Measurements from ENCODE around the gene SYT1. TPM values are rescaled to one million over a fixed set of nuclear protein-coding genes. Genes with fewer than 3 reads are reported as not detected.

The SYT1 gene
- total RNA-seq, 1 donor from 2014 or later, result 0.37 TPM

- Mint-ChIP-seq H3K27me3 (ENCODE audit: low read depth) (peaks cover 6% of the 10 kb centered on the region), H3K4me1 (ENCODE audit: low read depth) (no peaks in the 10 kb centered on the region), H3K36me3 (ENCODE audit: low read depth) (no peaks in the 10 kb centered on the region), H3K9me3 (ENCODE audit: low read depth) (no peaks in the 10 kb centered on the region), H3K4me3 (ENCODE audit: unreplicated experiment) (no peak overlapping the region), H3K27ac (ENCODE audit: unreplicated experiment) (no peak overlapping the region)
- TF ChIP-seq, protein P1, sequence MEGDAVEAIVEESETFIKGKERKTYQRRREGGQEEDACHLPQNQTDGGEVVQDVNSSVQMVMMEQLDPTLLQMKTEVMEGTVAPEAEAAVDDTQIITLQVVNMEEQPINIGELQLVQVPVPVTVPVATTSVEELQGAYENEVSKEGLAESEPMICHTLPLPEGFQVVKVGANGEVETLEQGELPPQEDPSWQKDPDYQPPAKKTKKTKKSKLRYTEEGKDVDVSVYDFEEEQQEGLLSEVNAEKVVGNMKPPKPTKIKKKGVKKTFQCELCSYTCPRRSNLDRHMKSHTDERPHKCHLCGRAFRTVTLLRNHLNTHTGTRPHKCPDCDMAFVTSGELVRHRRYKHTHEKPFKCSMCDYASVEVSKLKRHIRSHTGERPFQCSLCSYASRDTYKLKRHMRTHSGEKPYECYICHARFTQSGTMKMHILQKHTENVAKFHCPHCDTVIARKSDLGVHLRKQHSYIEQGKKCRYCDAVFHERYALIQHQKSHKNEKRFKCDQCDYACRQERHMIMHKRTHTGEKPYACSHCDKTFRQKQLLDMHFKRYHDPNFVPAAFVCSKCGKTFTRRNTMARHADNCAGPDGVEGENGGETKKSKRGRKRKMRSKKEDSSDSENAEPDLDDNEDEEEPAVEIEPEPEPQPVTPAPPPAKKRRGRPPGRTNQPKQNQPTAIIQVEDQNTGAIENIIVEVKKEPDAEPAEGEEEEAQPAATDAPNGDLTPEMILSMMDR (IDR thresholded peaks at IDR 0.05), result no peak
- DNase-seq (ENCODE audit: low spot score), result no peak
These were observed 432.3 kb downstream of the SYT1 start for GRCh38 chr12:79296871-79297270.

DNA sequence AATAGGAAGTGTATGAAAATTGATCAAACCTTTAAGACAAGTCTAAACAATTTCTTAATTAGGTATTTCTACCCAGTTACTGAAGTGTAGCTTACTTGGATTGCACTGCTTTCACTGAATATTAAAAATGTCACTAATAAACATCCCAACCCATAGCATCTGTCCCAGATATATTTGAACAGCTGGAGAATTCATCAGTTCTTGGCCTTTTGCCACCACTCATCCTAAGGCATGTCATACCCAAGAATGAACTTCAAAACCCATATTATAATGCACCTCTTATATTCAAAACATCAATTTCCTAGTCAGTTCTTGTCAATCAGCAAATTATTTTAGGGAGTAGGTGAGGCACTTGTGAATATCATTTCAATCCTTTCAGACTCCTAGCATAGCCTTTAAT, 433.9 kb downstream of the SYT1 start:
- Mint-ChIP-seq H3K36me3 (ENCODE audit: low read depth) (no peaks in the 10 kb centered on the region), H3K9me3 (ENCODE audit: low read depth) (no peaks in the 10 kb centered on the region), H3K27ac (ENCODE audit: unreplicated experiment) (no peak overlapping the region), H3K4me3 (ENCODE audit: unreplicated experiment) (no peak overlapping the region), H3K4me1 (ENCODE audit: low read depth) (no peaks in the 10 kb centered on the region), H3K27me3 (ENCODE audit: low read depth) (peaks cover 6% of the 10 kb centered on the region)
- DNase-seq (ENCODE audit: low spot score), result no peak
- TF ChIP-seq, protein P1 (IDR thresholded peaks at IDR 0.05), result no peak

- DNase-seq (ENCODE audit: low spot score), result no peak
- no peaks in the 10 kb centered on the region for H3K4me1 Mint-ChIP-seq (ENCODE audit: low read depth)
- H3K27ac Mint-ChIP-seq (ENCODE audit: unreplicated experiment), result no peak overlapping the region
- no peaks in the 10 kb centered on the region for H3K9me3 Mint-ChIP-seq (ENCODE audit: low read depth)
- H3K4me3 Mint-ChIP-seq (ENCODE audit: unreplicated experiment), result no peak overlapping the region
- no peaks in the 10 kb centered on the region for H3K36me3 Mint-ChIP-seq (ENCODE audit: low read depth)
- H3K27me3 Mint-ChIP-seq (ENCODE audit: low read depth), result peaks cover 6% of the 10 kb centered on the region
- TF ChIP-seq, protein P1 (IDR thresholded peaks at IDR 0.05), result no peak
These were observed 435.0 kb downstream of the SYT1 start for GRCh38 chr12:79299447-79300198.

GRCh38 chr12:79300199-79300568, 435.6 kb downstream of the SYT1 start:
- Mint-ChIP-seq H3K27me3 (ENCODE audit: low read depth) (peaks cover 6% of the 10 kb centered on the region), H3K36me3 (ENCODE audit: low read depth) (no peaks in the 10 kb centered on the region), H3K27ac (ENCODE audit: unreplicated experiment) (no peak overlapping the region), H3K4me1 (ENCODE audit: low read depth) (no peaks in the 10 kb centered on the region), H3K4me3 (ENCODE audit: unreplicated experiment) (no peak overlapping the region), H3K9me3 (ENCODE audit: low read depth) (no peaks in the 10 kb centered on the region)
- DNase-seq (ENCODE audit: low spot score), result no peak
- TF ChIP-seq, protein P1 (IDR thresholded peaks at IDR 0.05), result no peak

GRCh38 chr12:79301181-79301580, 436.6 kb downstream of the SYT1 start:
- H3K36me3 Mint-ChIP-seq (ENCODE audit: low read depth), result no peaks in the 10 kb centered on the region
- TF ChIP-seq, protein P1 (IDR thresholded peaks at IDR 0.05), result no peak
- no peak overlapping the region for H3K4me3 Mint-ChIP-seq (ENCODE audit: unreplicated experiment)
- H3K9me3 Mint-ChIP-seq (ENCODE audit: low read depth), result peaks cover 2% of the 10 kb centered on the region
- no peak for DNase-seq (ENCODE audit: low spot score)
- H3K4me1 Mint-ChIP-seq (ENCODE audit: low read depth), result no peaks in the 10 kb centered on the region
- no peak overlapping the region for H3K27ac Mint-ChIP-seq (ENCODE audit: unreplicated experiment)
- peaks cover under 1% of the 10 kb centered on the region for H3K27me3 Mint-ChIP-seq (ENCODE audit: low read depth)
